ENCODE data around the gene ZNF85. TPM values are rescaled to one million over a fixed set of nuclear protein-coding genes. Genes with fewer than 3 reads are reported as not detected.

The ZNF85 gene
- total RNA-seq (12.9 and 15.0 TPM in 2 replicates), polyA plus RNA-seq (5.5 and 10.2 TPM in 2 replicates)

DNA sequence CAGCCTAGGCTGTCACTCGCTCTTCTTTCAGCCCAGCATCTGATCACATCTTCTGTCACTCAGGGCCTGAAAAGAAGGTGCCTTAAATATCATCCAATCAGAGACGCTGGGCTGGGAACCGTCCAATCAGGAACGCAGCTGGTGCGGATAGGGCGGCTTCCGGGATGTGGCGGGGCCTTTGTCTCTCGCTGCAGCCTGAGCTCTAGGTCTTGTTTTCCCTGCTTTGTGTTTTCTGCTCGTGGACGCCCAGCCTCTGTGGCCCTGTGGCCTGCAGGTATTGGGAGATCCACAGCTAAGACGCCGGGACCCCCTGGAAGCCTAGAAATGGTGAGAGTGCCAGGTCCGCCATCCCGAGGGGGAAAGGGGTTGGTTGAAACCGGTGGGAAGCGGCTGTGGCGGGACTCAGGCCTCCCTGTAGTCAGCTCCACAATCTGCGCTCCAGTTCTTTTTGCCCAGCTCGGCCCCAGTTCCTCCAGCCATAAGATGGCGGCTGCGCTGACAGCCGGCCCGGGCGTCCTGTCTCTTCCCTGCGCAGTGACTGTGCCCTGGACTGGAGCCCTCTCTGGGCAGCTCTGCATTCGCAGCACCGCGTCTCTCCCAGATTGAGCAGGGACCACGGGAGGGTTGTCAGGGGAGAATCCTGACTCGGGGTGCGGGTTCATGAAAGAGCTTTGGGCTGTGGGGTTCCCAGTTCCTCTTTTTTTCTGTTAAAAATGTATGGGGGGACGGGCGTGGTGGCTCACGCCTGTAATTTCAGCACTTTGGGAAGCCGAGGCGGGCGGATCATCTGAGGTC, at the start of gene ZNF85:
Gene ZNF85 (plus strand): TSS at position 175 of the 795 bp plus-strand sequence. CDS start 150 bp downstream, at position 325.
- peak within 1 kb of the TSS; percentile 77 for H3K4me2 ChIP-seq
- under 1% methylated on average over 38 of the region's 38 CpGs for WGBS (ENCODE audit: low lambda C conversion rate, missing lambda C conversion rate)

DNA sequence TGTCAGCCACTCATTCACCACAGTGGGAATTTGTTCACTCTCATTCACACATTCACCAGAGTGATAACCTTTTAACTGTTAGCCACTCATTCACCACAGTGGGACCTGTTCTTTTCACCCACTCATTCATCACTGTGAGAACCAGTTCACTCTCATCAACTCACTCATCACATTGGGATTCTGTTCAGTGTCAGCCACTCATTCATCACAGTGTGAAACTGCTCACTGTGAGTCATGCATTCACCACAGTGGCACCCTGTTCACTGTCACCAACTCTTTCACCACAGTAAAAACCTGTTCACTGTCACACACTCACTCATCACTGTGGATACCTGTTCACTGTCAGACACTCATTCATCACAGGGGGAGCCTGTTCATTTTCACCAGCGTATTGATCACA, 43.5 kb upstream of the ZNF85 start:
- Histone ChIP-seq H2AFZ (no peak overlapping the region), H3K79me2 (no peaks in the 10 kb centered on the region), H3K9me3 (ENCODE audit: low read depth) (no peaks in the 10 kb centered on the region), H3K4me1 (ENCODE audit: insufficient read depth) (no peaks in the 10 kb centered on the region), H3K4me2 (no peak overlapping the region), H3K27ac (no peak overlapping the region), H4K20me1 (ENCODE audit: insufficient read depth, poor library complexity, severe bottlenecking) (no peaks in the 10 kb centered on the region), H3K4me3 (no peak overlapping the region), H3K27me3 (no peaks in the 10 kb centered on the region), H3K9me2 (replicated peaks; ENCODE audit: insufficient read depth) (no peaks in the 10 kb centered on the region), H3K36me3 (replicated peaks; ENCODE audit: insufficient read depth, low read depth) (no peaks in the 10 kb centered on the region)
- DNase-seq (ENCODE audit: low spot score): no peak
- 55% methylated on average over 1 of the region's 1 CpG for WGBS (ENCODE audit: low lambda C conversion rate, missing lambda C conversion rate)
- TF ChIP-seq EZH2 (IDR thresholded peaks at IDR 0.05; ENCODE audit: borderline replicate concordance) (no peak), EZH2phosphoT487 (IDR thresholded peaks at IDR 0.05; ENCODE audit: low read depth, severe bottlenecking, unreplicated experiment) (no peak)
- TF ChIP-seq, protein P1, sequence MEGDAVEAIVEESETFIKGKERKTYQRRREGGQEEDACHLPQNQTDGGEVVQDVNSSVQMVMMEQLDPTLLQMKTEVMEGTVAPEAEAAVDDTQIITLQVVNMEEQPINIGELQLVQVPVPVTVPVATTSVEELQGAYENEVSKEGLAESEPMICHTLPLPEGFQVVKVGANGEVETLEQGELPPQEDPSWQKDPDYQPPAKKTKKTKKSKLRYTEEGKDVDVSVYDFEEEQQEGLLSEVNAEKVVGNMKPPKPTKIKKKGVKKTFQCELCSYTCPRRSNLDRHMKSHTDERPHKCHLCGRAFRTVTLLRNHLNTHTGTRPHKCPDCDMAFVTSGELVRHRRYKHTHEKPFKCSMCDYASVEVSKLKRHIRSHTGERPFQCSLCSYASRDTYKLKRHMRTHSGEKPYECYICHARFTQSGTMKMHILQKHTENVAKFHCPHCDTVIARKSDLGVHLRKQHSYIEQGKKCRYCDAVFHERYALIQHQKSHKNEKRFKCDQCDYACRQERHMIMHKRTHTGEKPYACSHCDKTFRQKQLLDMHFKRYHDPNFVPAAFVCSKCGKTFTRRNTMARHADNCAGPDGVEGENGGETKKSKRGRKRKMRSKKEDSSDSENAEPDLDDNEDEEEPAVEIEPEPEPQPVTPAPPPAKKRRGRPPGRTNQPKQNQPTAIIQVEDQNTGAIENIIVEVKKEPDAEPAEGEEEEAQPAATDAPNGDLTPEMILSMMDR (IDR thresholded peaks at IDR 0.05; ENCODE audit: poor library complexity): no peak

More for the DNA sequence above, at the start of gene ZNF85:
- Histone ChIP-seq H3K79me2 (peaks cover 34% of the 10 kb centered on the region), H3K4me1 (ENCODE audit: insufficient read depth) (no peaks in the 10 kb centered on the region), H4K20me1 (ENCODE audit: insufficient read depth, poor library complexity, severe bottlenecking) (no peaks in the 10 kb centered on the region), H3K27ac (peak within 1 kb of the TSS; percentile 90), H3K4me3 (peak within 1 kb of the TSS; percentile 70), H3K9me3 (ENCODE audit: low read depth) (no peaks in the 10 kb centered on the region), H2AFZ (peak within 1 kb of the TSS; percentile 95), H3K9me2 (replicated peaks; ENCODE audit: insufficient read depth) (no peaks in the 10 kb centered on the region), H3K36me3 (replicated peaks; ENCODE audit: insufficient read depth, low read depth) (no peaks in the 10 kb centered on the region), H3K27me3 (no peaks in the 10 kb centered on the region)
- peak; percentile 93 for DNase-seq (ENCODE audit: low spot score)
- TF ChIP-seq, protein P1 (IDR thresholded peaks at IDR 0.05; ENCODE audit: poor library complexity): no peak
- TF ChIP-seq EZH2 (IDR thresholded peaks at IDR 0.05; ENCODE audit: borderline replicate concordance): no peak
- TF ChIP-seq EZH2phosphoT487 (IDR thresholded peaks at IDR 0.05; ENCODE audit: low read depth, severe bottlenecking, unreplicated experiment): no peak

DNA sequence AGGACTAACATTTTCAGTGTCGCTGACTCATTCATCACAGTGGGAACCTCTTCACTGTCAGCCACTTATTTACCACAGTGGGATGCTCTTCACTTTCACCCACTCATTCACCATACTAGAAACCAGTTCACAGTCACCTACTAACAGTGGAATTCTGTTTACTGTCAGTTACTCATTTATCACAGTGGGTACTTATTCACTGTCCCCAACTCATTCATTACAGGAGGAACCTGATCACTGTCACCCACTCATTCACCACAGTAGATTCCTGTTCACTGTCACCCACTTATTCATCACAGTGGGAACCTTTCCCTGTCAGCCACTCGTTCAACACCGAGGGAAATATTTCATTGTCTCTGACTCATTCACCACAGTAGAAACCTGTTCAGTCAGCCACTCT, 10.1 kb upstream of the ZNF85 start:
- 91% methylated on average over 3 of the region's 3 CpGs for WGBS (ENCODE audit: low lambda C conversion rate, missing lambda C conversion rate)
- H3K4me2 ChIP-seq: no peak overlapping the region
- no peaks in the 10 kb centered on the region for H3K9me3 ChIP-seq (ENCODE audit: low read depth)

More for the DNA sequence above, 10.1 kb upstream of the ZNF85 start:
- Histone ChIP-seq H2AFZ (no peak overlapping the region), H3K27ac (no peak overlapping the region), H3K9me2 (replicated peaks; ENCODE audit: insufficient read depth) (no peaks in the 10 kb centered on the region), H3K36me3 (replicated peaks; ENCODE audit: insufficient read depth, low read depth) (no peaks in the 10 kb centered on the region), H4K20me1 (ENCODE audit: insufficient read depth, poor library complexity, severe bottlenecking) (no peaks in the 10 kb centered on the region), H3K4me3 (no peak overlapping the region), H3K79me2 (no peaks in the 10 kb centered on the region), H3K27me3 (no peaks in the 10 kb centered on the region), H3K4me1 (ENCODE audit: insufficient read depth) (no peaks in the 10 kb centered on the region)
- TF ChIP-seq, protein P1 (IDR thresholded peaks at IDR 0.05; ENCODE audit: poor library complexity): no peak
- TF ChIP-seq EZH2 (IDR thresholded peaks at IDR 0.05; ENCODE audit: borderline replicate concordance) (no peak), EZH2phosphoT487 (IDR thresholded peaks at IDR 0.05; ENCODE audit: low read depth, severe bottlenecking, unreplicated experiment) (no peak)
- no peak for DNase-seq (ENCODE audit: low spot score)
